Measurements from ENCODE around the gene PDZD2. TPM values are rescaled to one million over a fixed set of nuclear protein-coding genes. Genes with fewer than 3 reads are reported as not detected.
A peak's percentile ranks its signal among the peaks of the same experiment; 100 is the strongest.

The PDZD2 gene
- total RNA-seq, 1 donor from 2014 or later: 0.65 TPM

GRCh38 chr5:31708089-31708488 is 69.2 kb downstream of the PDZD2 start:
- DNase-seq (ENCODE audit: low read depth, low spot score): no peak
- Mint-ChIP-seq H3K36me3 (ENCODE audit: low read depth) (no peaks in the 10 kb centered on the region), H3K9me3 (no peaks in the 10 kb centered on the region), H3K27me3 (ENCODE audit: low read depth) (no peaks in the 10 kb centered on the region), H3K4me1 (no peaks in the 10 kb centered on the region), H3K4me3 (no peak overlapping the region), H3K27ac (ENCODE audit: unreplicated experiment) (no peak overlapping the region)
- no peak for TF ChIP-seq CTCF (conservative IDR thresholded peaks at IDR 0.05)

GRCh38 chr5:31711363-31711762 is 72.4 kb downstream of the PDZD2 start:
- Mint-ChIP-seq H3K9me3 (no peaks in the 10 kb centered on the region), H3K27ac (ENCODE audit: unreplicated experiment) (no peak overlapping the region)
- DNase-seq (ENCODE audit: low read depth, low spot score): no peak

GRCh38 chr5:31711935-31712592 is 73.1 kb downstream of the PDZD2 start:
- H3K4me3 Mint-ChIP-seq: no peak overlapping the region
- H3K9me3 Mint-ChIP-seq: no peaks in the 10 kb centered on the region
- DNase-seq (ENCODE audit: low read depth, low spot score): no peak
- no peaks in the 10 kb centered on the region for H3K27me3 Mint-ChIP-seq (ENCODE audit: low read depth)
- TF ChIP-seq CTCF (conservative IDR thresholded peaks at IDR 0.05): no peak
- H3K27ac Mint-ChIP-seq (ENCODE audit: unreplicated experiment): peak overlapping the region; percentile 37
- no peaks in the 10 kb centered on the region for H3K36me3 Mint-ChIP-seq (ENCODE audit: low read depth)
- H3K4me1 Mint-ChIP-seq: no peaks in the 10 kb centered on the region

More at GRCh38 chr5:31711363-31711762, 72.4 kb downstream of the PDZD2 start:
- TF ChIP-seq CTCF (conservative IDR thresholded peaks at IDR 0.05): no peak
- H3K4me3 Mint-ChIP-seq: no peak overlapping the region
- no peaks in the 10 kb centered on the region for H3K4me1 Mint-ChIP-seq
- H3K36me3 Mint-ChIP-seq (ENCODE audit: low read depth): no peaks in the 10 kb centered on the region
- H3K27me3 Mint-ChIP-seq (ENCODE audit: low read depth): no peaks in the 10 kb centered on the region

- H3K4me3 Mint-ChIP-seq: no peak overlapping the region
- H3K27ac Mint-ChIP-seq (ENCODE audit: unreplicated experiment): no peak overlapping the region
- no peaks in the 10 kb centered on the region for H3K27me3 Mint-ChIP-seq (ENCODE audit: low read depth)
- TF ChIP-seq CTCF (conservative IDR thresholded peaks at IDR 0.05): no peak
- H3K36me3 Mint-ChIP-seq (ENCODE audit: low read depth): no peaks in the 10 kb centered on the region
- no peak for DNase-seq (ENCODE audit: low read depth, low spot score)
- no peaks in the 10 kb centered on the region for H3K9me3 Mint-ChIP-seq
- no peaks in the 10 kb centered on the region for H3K4me1 Mint-ChIP-seq
These were observed 78.6 kb downstream of the PDZD2 start for GRCh38 chr5:31717561-31717960.

GRCh38 chr5:31720004-31720403 is 81.1 kb downstream of the PDZD2 start:
- H3K4me1 Mint-ChIP-seq: no peaks in the 10 kb centered on the region
- DNase-seq (ENCODE audit: low read depth, low spot score): no peak
- H3K36me3 Mint-ChIP-seq (ENCODE audit: low read depth): no peaks in the 10 kb centered on the region
- H3K27ac Mint-ChIP-seq (ENCODE audit: unreplicated experiment): no peak overlapping the region
- no peak for TF ChIP-seq CTCF (conservative IDR thresholded peaks at IDR 0.05)
- no peak overlapping the region for H3K4me3 Mint-ChIP-seq
- H3K27me3 Mint-ChIP-seq (ENCODE audit: low read depth): no peaks in the 10 kb centered on the region
- no peaks in the 10 kb centered on the region for H3K9me3 Mint-ChIP-seq
